ENCODE measurements around the gene SUGCT.

Gene SUGCT

GRCh38 chr7:40870108-40870507 lies 735.3 kb downstream of the SUGCT start:
- no peak overlapping the region for H3K9ac ChIP-seq (ENCODE audit: low read length)
- no peak overlapping the region for H2BK12ac ChIP-seq (ENCODE audit: low read length)
- H3K18ac ChIP-seq (ENCODE audit: low read length): no peak overlapping the region
- DNase-seq: peak in 1 of 2 donors; percentile 41
- no peak overlapping the region for H2AK5ac ChIP-seq (ENCODE audit: low read length)
- H3K4me2 ChIP-seq (ENCODE audit: low read length): no peak overlapping the region
- H3K36me3 ChIP-seq (ENCODE audit: control insufficient read depth in 1 of 2, insufficient read depth in 2 of 2, low read length in 2 of 2): no peaks in the 10 kb centered on the region
- H3K4me1 ChIP-seq (ENCODE audit: control insufficient read depth in 1 of 2, insufficient read depth in 2 of 2, low read length in 2 of 2): peaks cover 5 to 6% of the 10 kb centered on the region in 2 experiments
- H4K12ac ChIP-seq (ENCODE audit: low read depth, low read length): no peak overlapping the region
- no peaks in the 10 kb centered on the region for H3K79me2 ChIP-seq (ENCODE audit: control insufficient read depth, insufficient read depth, low read length, poor library complexity)
- no peak overlapping the region for H3K4ac ChIP-seq (ENCODE audit: low read depth, low read length)
- no peak overlapping the region for H3K23ac ChIP-seq (ENCODE audit: low read length)
- no peaks in the 10 kb centered on the region for H3K27me3 ChIP-seq (ENCODE audit: insufficient read depth, low read length)
- no peak overlapping the region for H2BK120ac ChIP-seq (ENCODE audit: insufficient read depth, low read length, poor library complexity)
- no peak overlapping the region for H2AFZ ChIP-seq (ENCODE audit: insufficient read depth, low read length, poor library complexity)
- H3K9me3 ChIP-seq (ENCODE audit: insufficient read depth, low read depth, low read length): peaks cover 4% of the 10 kb centered on the region
- no peak overlapping the region for H4K91ac ChIP-seq (ENCODE audit: low read depth, low read length)
- no peak overlapping the region for H3K4me3 ChIP-seq (ENCODE audit: low read depth, low read length)
- no peaks in the 10 kb centered on the region for H3K79me1 ChIP-seq (ENCODE audit: low read length)
- no peak overlapping the region for H4K8ac ChIP-seq (ENCODE audit: low read depth, low read length)
- no peak overlapping the region for H2BK5ac ChIP-seq (ENCODE audit: low read depth, low read length, poor library complexity)
- H3K14ac ChIP-seq (ENCODE audit: low read length): no peak overlapping the region
- no peak overlapping the region for H3K27ac ChIP-seq (ENCODE audit: low read depth, low read length)

- Histone ChIP-seq H2BK12ac (ENCODE audit: low read length) (no peak overlapping the region), H4K91ac (ENCODE audit: low read depth, low read length) (no peak overlapping the region), H2AK5ac (ENCODE audit: low read length) (no peak overlapping the region), H3K4me2 (ENCODE audit: low read length) (no peak overlapping the region), H4K12ac (ENCODE audit: low read depth, low read length) (no peak overlapping the region), H3K27ac (ENCODE audit: low read depth, low read length) (no peak overlapping the region), H3K23ac (ENCODE audit: low read length) (no peak overlapping the region), H2BK120ac (ENCODE audit: insufficient read depth, low read length, poor library complexity) (no peak overlapping the region), H2BK5ac (ENCODE audit: low read depth, low read length, poor library complexity) (no peak overlapping the region), H3K27me3 (ENCODE audit: insufficient read depth, low read length) (no peaks in the 10 kb centered on the region), H3K79me2 (ENCODE audit: control insufficient read depth, insufficient read depth, low read length, poor library complexity) (no peaks in the 10 kb centered on the region), H3K18ac (ENCODE audit: low read length) (no peak overlapping the region), H3K36me3 (ENCODE audit: control insufficient read depth in 1 of 2, insufficient read depth in 2 of 2, low read length in 2 of 2) (no peaks in the 10 kb centered on the region), H3K4me3 (ENCODE audit: low read depth, low read length) (no peak overlapping the region), H3K4me1 (ENCODE audit: control insufficient read depth in 1 of 2, insufficient read depth in 2 of 2, low read length in 2 of 2) (no peaks in the 10 kb centered on the region), H3K9me3 (ENCODE audit: insufficient read depth, low read depth, low read length) (peaks cover 4% of the 10 kb centered on the region), H3K9ac (ENCODE audit: low read length) (no peak overlapping the region), H4K8ac (ENCODE audit: low read depth, low read length) (no peak overlapping the region), H3K79me1 (ENCODE audit: low read length) (no peaks in the 10 kb centered on the region), H3K14ac (ENCODE audit: low read length) (no peak overlapping the region), H2AFZ (ENCODE audit: insufficient read depth, low read length, poor library complexity) (no peak overlapping the region), H3K4ac (ENCODE audit: low read depth, low read length) (no peak overlapping the region)
- DNase-seq: no peak
- no CpG with 5 or more reads among the region's 3 CpGs for WGBS (ENCODE audit: extremely low coverage, insufficient coverage, insufficient read length)
Observed at GRCh38 chr7:40873248-40873647, 738.4 kb downstream of the SUGCT start.

GRCh38 chr7:40874756-40875155 lies 740.0 kb downstream of the SUGCT start:
- H3K36me3 ChIP-seq (ENCODE audit: control insufficient read depth in 1 of 2, insufficient read depth in 2 of 2, low read length in 2 of 2): no peaks in the 10 kb centered on the region
- H3K4me1 ChIP-seq (ENCODE audit: control insufficient read depth in 1 of 2, insufficient read depth in 2 of 2, low read length in 2 of 2): no peaks in the 10 kb centered on the region
- no peaks in the 10 kb centered on the region for H3K79me2 ChIP-seq (ENCODE audit: control insufficient read depth, insufficient read depth, low read length, poor library complexity)
- no peak overlapping the region for H2BK120ac ChIP-seq (ENCODE audit: insufficient read depth, low read length, poor library complexity)
- H3K14ac ChIP-seq (ENCODE audit: low read length): no peak overlapping the region
- H3K9me3 ChIP-seq (ENCODE audit: insufficient read depth, low read depth, low read length): peaks cover 2% of the 10 kb centered on the region
- no peak overlapping the region for H4K12ac ChIP-seq (ENCODE audit: low read depth, low read length)
- H4K91ac ChIP-seq (ENCODE audit: low read depth, low read length): no peak overlapping the region
- no CpG with 5 or more reads among the region's 4 CpGs for WGBS (ENCODE audit: extremely low coverage, insufficient coverage, insufficient read length)
- H3K4me3 ChIP-seq (ENCODE audit: low read depth, low read length): no peak overlapping the region
- H3K4me2 ChIP-seq (ENCODE audit: low read length): no peak overlapping the region
- no peak overlapping the region for H3K23ac ChIP-seq (ENCODE audit: low read length)
- H3K79me1 ChIP-seq (ENCODE audit: low read length): no peaks in the 10 kb centered on the region
- H2AFZ ChIP-seq (ENCODE audit: insufficient read depth, low read length, poor library complexity): no peak overlapping the region
- H4K8ac ChIP-seq (ENCODE audit: low read depth, low read length): no peak overlapping the region
- H3K27ac ChIP-seq (ENCODE audit: low read depth, low read length): no peak overlapping the region
- H3K18ac ChIP-seq (ENCODE audit: low read length): no peak overlapping the region
- no peak overlapping the region for H2BK5ac ChIP-seq (ENCODE audit: low read depth, low read length, poor library complexity)
- no peak overlapping the region for H2BK12ac ChIP-seq (ENCODE audit: low read length)
- H3K9ac ChIP-seq (ENCODE audit: low read length): no peak overlapping the region
- H2AK5ac ChIP-seq (ENCODE audit: low read length): no peak overlapping the region
- DNase-seq: no peak
- H3K27me3 ChIP-seq (ENCODE audit: insufficient read depth, low read length): no peaks in the 10 kb centered on the region
- H3K4ac ChIP-seq (ENCODE audit: low read depth, low read length): no peak overlapping the region

- no peak overlapping the region for H4K91ac ChIP-seq (ENCODE audit: low read depth, low read length)
- peaks cover 2% of the 10 kb centered on the region for H3K9me3 ChIP-seq (ENCODE audit: insufficient read depth, low read depth, low read length)
- H4K12ac ChIP-seq (ENCODE audit: low read depth, low read length): no peak overlapping the region
- H3K4me3 ChIP-seq (ENCODE audit: low read depth, low read length): no peak overlapping the region
- no peak overlapping the region for H3K4me2 ChIP-seq (ENCODE audit: low read length)
- no peak overlapping the region for H3K9ac ChIP-seq (ENCODE audit: low read length)
- no peak overlapping the region for H3K27ac ChIP-seq (ENCODE audit: low read depth, low read length)
- no CpG with 5 or more reads among the region's 3 CpGs for WGBS (ENCODE audit: extremely low coverage, insufficient coverage, insufficient read length)
- no peak overlapping the region for H2BK12ac ChIP-seq (ENCODE audit: low read length)
- H4K8ac ChIP-seq (ENCODE audit: low read depth, low read length): no peak overlapping the region
- H3K14ac ChIP-seq (ENCODE audit: low read length): no peak overlapping the region
- H2BK5ac ChIP-seq (ENCODE audit: low read depth, low read length, poor library complexity): no peak overlapping the region
- no peak overlapping the region for H3K23ac ChIP-seq (ENCODE audit: low read length)
- no peaks in the 10 kb centered on the region for H3K4me1 ChIP-seq (ENCODE audit: control insufficient read depth in 1 of 2, insufficient read depth in 2 of 2, low read length in 2 of 2)
- no peak overlapping the region for H3K18ac ChIP-seq (ENCODE audit: low read length)
- no peaks in the 10 kb centered on the region for H3K36me3 ChIP-seq (ENCODE audit: control insufficient read depth in 1 of 2, insufficient read depth in 2 of 2, low read length in 2 of 2)
- no peak overlapping the region for H2AK5ac ChIP-seq (ENCODE audit: low read length)
- no peaks in the 10 kb centered on the region for H3K79me2 ChIP-seq (ENCODE audit: control insufficient read depth, insufficient read depth, low read length, poor library complexity)
- no peak overlapping the region for H3K4ac ChIP-seq (ENCODE audit: low read depth, low read length)
- H3K27me3 ChIP-seq (ENCODE audit: insufficient read depth, low read length): no peaks in the 10 kb centered on the region
- no peak overlapping the region for H2AFZ ChIP-seq (ENCODE audit: insufficient read depth, low read length, poor library complexity)
- H2BK120ac ChIP-seq (ENCODE audit: insufficient read depth, low read length, poor library complexity): no peak overlapping the region
- no peak for DNase-seq
- no peaks in the 10 kb centered on the region for H3K79me1 ChIP-seq (ENCODE audit: low read length)
Observed at GRCh38 chr7:40876601-40877000, 741.8 kb downstream of the SUGCT start.

Measured in trophoblast cell (in vitro differentiated cells and primary cell).